ENCODE results near the gene NCOA7.

The NCOA7 gene

GRCh38 chr6:125823180-125823579, 32.4 kb downstream of the NCOA7 start:
- no peak for FAIRE-seq
- TF ChIP-seq, protein P1, sequence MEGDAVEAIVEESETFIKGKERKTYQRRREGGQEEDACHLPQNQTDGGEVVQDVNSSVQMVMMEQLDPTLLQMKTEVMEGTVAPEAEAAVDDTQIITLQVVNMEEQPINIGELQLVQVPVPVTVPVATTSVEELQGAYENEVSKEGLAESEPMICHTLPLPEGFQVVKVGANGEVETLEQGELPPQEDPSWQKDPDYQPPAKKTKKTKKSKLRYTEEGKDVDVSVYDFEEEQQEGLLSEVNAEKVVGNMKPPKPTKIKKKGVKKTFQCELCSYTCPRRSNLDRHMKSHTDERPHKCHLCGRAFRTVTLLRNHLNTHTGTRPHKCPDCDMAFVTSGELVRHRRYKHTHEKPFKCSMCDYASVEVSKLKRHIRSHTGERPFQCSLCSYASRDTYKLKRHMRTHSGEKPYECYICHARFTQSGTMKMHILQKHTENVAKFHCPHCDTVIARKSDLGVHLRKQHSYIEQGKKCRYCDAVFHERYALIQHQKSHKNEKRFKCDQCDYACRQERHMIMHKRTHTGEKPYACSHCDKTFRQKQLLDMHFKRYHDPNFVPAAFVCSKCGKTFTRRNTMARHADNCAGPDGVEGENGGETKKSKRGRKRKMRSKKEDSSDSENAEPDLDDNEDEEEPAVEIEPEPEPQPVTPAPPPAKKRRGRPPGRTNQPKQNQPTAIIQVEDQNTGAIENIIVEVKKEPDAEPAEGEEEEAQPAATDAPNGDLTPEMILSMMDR (IDR thresholded peaks at IDR 0.05; ENCODE audit: insufficient read depth, missing control alignments): no peak

GRCh38 chr6:125824946-125825771, 34.4 kb downstream of the NCOA7 start:
- peak; percentile 21 for FAIRE-seq
- DNase-seq (ENCODE audit: insufficient read length, low spot score): no peak
- TF ChIP-seq, protein P1 (IDR thresholded peaks at IDR 0.05; ENCODE audit: insufficient read depth, missing control alignments): no peak

More at GRCh38 chr6:125823180-125823579, 32.4 kb downstream of the NCOA7 start:
- DNase-seq (ENCODE audit: insufficient read length, low spot score): no peak

DNA sequence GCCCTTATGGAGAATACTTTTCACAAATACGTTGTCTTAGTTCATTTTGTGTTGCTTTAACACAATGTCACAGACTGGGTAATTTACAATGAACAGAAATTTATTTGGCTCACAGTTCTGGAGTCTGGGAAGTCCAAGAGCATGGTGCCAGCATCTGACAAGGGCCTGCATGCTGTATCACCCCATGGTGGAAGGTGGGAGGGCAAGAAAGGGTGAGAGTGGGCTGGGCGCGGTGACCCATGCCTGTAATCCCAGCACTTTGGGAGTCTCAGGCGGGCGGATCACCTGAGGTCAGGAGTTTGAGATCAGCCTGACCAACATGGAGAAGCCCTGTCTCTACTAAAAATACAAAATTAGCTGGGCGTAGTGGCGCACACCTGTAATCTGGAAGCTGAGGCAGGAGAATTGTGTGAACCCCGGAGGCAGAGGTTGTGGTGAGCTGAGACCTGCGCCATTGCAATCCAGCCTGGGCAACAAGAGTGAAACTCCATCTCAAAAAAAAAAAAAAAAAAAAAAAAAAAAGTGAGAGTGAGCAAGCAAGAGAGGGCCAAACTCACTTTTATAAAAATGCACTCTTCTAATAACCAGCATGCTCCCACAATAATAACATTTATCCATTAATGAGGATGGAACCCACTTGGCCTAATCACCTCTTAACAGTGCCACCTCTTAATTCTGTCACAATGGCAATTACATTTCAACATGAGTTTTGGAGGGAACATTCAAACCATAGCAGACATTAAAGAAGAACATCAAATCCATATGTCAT, 36.1 kb downstream of the NCOA7 start:
- FAIRE-seq (no peak), DNase-seq (ENCODE audit: insufficient read length, low spot score) (no peak)
- TF ChIP-seq, protein P1 (IDR thresholded peaks at IDR 0.05; ENCODE audit: insufficient read depth, missing control alignments): no peak

DNA sequence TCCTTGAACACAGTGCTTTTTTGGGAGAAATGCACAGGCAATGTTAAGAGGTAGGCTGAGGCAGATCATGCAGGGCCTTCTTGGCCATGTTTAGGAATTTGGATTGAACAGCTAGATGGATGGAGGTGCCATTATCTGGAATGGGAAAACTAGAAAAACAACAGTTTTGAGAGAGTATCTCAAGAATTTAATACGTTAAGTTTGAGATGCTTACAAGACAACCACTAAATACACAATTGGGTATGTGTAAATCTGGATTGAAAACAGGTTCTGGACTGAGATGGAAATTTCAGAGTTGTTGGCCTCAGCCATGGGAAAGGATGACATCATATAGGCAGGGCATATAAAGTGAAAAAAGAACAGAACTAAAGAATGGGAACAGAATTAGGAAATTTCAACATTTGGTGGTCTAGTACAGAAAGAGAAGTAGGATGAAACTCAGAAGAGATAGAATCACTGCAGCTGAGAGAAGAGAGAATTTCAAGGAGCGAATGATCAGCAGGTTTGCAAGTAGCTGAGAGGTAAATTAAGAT, 37.1 kb downstream of the NCOA7 start:
- DNase-seq (ENCODE audit: insufficient read length, low spot score) (no peak), FAIRE-seq (no peak)
- TF ChIP-seq, protein P1 (IDR thresholded peaks at IDR 0.05; ENCODE audit: insufficient read depth, missing control alignments): no peak

- DNase-seq (ENCODE audit: insufficient read length, low spot score): no peak
- TF ChIP-seq, protein P1 (IDR thresholded peaks at IDR 0.05; ENCODE audit: insufficient read depth, missing control alignments): no peak
- peak; percentile 25 for FAIRE-seq
These were observed 37.8 kb downstream of the NCOA7 start for GRCh38 chr6:125828476-125829039.

- TF ChIP-seq, protein P1 (IDR thresholded peaks at IDR 0.05; ENCODE audit: insufficient read depth, missing control alignments): no peak
- DNase-seq (ENCODE audit: insufficient read length, low spot score): no peak
- FAIRE-seq: no peak
These were observed 38.7 kb downstream of the NCOA7 start for GRCh38 chr6:125829433-125829832.
